SH-SY5Y (cell line): Measurements from ENCODE around the gene KRT83.

Source experiments
- GATA2 ChIP-seq: IDR thresholded peaks from 2 replicates; pipeline ENCODE4 v1.6.1; 2011; ENCODE audit warnings: mild to moderate bottlenecking, low read depth, low read length
- GATA3 ChIP-seq: IDR thresholded peaks from 2 replicates; pipeline ENCODE4 v1.6.1; 2011; ENCODE audit warnings: low read depth, mild to moderate bottlenecking, low read length, moderate library complexity

- TF ChIP-seq GATA2, result no peak
- TF ChIP-seq GATA3, result no peak
Observed at GRCh38 chr12:52327052-52327829, 6.0 kb upstream of the KRT83 start.
